ENCODE data around the gene ASB2. TPM values are rescaled to one million over a fixed set of nuclear protein-coding genes. Genes with fewer than 3 reads are reported as not detected.

Gene ASB2
- total RNA-seq, 1 donor from 2014 or later, result 58.6 TPM

GRCh38 chr14:93939304-93940229, 36.8 kb downstream of the ASB2 start:
- H3K9me3 ChIP-seq, result no peaks in the 10 kb centered on the region
- H3K4me1 ChIP-seq, result peaks cover 0 to 19% of the 10 kb centered on the region in 2 donors
- peak overlapping the region; percentile 31 to 38 for H3K4me3 ChIP-seq
- H3K27ac ChIP-seq, result peak overlapping the region; percentile 78 to 82
- no peaks in the 10 kb centered on the region for H3K27me3 ChIP-seq
- peak in 1 of 2 donors; percentile 91 for DNase-seq (ENCODE audit: low spot score in 2 of 2)
- peaks cover 41 to 70% of the 10 kb centered on the region in 2 donors for H3K36me3 ChIP-seq
- TF ChIP-seq, protein P1, sequence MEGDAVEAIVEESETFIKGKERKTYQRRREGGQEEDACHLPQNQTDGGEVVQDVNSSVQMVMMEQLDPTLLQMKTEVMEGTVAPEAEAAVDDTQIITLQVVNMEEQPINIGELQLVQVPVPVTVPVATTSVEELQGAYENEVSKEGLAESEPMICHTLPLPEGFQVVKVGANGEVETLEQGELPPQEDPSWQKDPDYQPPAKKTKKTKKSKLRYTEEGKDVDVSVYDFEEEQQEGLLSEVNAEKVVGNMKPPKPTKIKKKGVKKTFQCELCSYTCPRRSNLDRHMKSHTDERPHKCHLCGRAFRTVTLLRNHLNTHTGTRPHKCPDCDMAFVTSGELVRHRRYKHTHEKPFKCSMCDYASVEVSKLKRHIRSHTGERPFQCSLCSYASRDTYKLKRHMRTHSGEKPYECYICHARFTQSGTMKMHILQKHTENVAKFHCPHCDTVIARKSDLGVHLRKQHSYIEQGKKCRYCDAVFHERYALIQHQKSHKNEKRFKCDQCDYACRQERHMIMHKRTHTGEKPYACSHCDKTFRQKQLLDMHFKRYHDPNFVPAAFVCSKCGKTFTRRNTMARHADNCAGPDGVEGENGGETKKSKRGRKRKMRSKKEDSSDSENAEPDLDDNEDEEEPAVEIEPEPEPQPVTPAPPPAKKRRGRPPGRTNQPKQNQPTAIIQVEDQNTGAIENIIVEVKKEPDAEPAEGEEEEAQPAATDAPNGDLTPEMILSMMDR (IDR thresholded peaks at IDR 0.05), result peak; percentile 71 to 92 (median 85)
- intact Hi-C loops (cut with DNase I), result loop anchor here (1.0 to 5.0 kb wide), 6 partner anchors 19 to 233 kb away; partner anchors contain the start of genes DDX24, IFI27L1 and PPP4R4

DNA sequence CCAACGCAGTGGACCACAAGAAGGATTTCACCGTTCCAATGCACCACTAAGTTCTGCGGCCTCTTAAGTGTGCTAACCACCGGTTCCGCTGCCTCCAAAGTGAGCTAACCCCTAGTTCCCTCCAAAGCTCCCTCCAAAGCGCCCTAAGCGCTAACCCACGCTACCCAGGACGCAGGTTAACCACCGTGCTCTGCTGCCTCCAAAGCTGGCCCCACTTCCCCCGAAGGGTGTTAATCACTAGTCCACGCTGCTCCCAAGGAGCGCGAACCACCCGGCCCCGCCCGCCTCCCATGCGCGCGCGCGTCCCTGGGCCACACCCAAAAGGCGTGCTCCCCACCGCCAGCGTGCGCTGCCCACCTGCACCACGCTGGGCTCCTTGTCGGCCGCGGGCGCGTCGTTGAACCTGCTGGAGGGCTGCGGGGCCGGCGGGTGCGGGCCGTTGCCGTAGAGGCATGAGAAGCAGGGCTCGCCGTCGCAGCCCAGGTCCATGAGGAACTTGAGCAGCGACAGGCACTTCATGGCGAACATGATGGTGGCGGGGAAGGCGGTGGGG, 37.5 kb downstream of the ASB2 start:
- H3K4me3 ChIP-seq, result no peak overlapping the region
- no peaks in the 10 kb centered on the region for H3K9me3 ChIP-seq
- TF ChIP-seq, protein P1 (IDR thresholded peaks at IDR 0.05), result no peak
- peaks cover 0 to 19% of the 10 kb centered on the region in 2 donors for H3K4me1 ChIP-seq
- peaks cover 42 to 70% of the 10 kb centered on the region in 2 donors for H3K36me3 ChIP-seq
- no peak overlapping the region for H3K27ac ChIP-seq
- DNase-seq (ENCODE audit: low spot score in 2 of 2), result no peak
- H3K27me3 ChIP-seq, result no peaks in the 10 kb centered on the region
- intact Hi-C loops (cut with DNase I), result loop anchor here (1.0 to 2.0 kb wide), 2 partner anchors 62 to 142 kb away; partner anchors contain the start of genes DDX24 and IFI27L1

DNA sequence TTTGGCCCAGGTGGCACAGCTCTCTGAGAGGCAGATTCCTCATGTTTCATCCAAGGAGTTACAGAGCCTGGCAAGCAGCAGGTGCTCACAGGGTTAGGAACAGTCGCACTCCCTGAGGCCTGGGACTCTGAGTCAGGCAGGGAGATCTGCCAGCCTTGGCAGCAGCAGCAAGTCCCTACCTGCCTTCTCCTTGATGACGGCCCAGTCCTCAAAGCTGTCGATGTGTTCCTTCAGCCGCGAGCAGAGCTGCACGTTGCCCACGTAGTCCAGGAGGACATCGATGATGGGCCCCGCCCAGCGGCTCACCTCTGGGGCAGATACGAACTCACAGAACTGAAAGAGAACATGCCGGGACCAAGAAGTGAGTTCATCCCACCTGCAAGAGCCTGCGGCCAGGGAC, 38.9 kb downstream of the ASB2 start:
- intact Hi-C loops (cut with DNase I), result no loop called here

DNA sequence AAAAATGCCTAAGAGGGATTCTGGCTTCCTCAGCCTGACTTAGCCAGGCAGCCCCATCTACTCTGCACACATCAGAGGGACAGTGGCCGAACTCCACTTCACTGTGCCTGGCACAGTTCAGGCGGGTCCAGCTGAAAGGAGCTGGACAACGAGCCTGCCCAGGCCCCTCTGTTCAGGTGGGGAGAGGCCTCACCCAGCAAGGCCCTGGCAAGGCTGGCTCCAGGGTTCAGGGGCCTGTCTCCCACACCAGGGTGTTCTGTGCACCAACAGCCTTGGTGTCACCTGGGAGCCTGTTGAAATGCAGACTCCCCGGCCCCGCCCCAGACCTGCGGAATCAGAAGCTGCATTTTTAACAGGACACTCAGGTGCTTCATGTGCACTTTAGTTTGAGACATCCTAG, 39.4 kb downstream of the ASB2 start:
- H3K27ac ChIP-seq, result no peak overlapping the region
- TF ChIP-seq, protein P1 (IDR thresholded peaks at IDR 0.05), result no peak
- H3K4me3 ChIP-seq, result no peak overlapping the region
- no peak for DNase-seq (ENCODE audit: low spot score in 2 of 2)
- no peaks in the 10 kb centered on the region for H3K9me3 ChIP-seq
- no peaks in the 10 kb centered on the region for H3K27me3 ChIP-seq
- intact Hi-C loops (cut with DNase I), result no loop called here
- H3K4me1 ChIP-seq, result peaks cover 0 to 16% of the 10 kb centered on the region in 2 donors
- peaks cover 48 to 71% of the 10 kb centered on the region in 2 donors for H3K36me3 ChIP-seq

More for the DNA sequence above, 38.9 kb downstream of the ASB2 start:
- H3K27ac ChIP-seq, result no peak overlapping the region
- H3K36me3 ChIP-seq, result peaks cover 52 to 71% of the 10 kb centered on the region in 2 donors
- no peak overlapping the region for H3K4me3 ChIP-seq
- no peaks in the 10 kb centered on the region for H3K27me3 ChIP-seq
- no peaks in the 10 kb centered on the region for H3K9me3 ChIP-seq
- H3K4me1 ChIP-seq, result peaks cover 0 to 19% of the 10 kb centered on the region in 2 donors
- DNase-seq (ENCODE audit: low spot score in 2 of 2), result no peak
- TF ChIP-seq, protein P1 (IDR thresholded peaks at IDR 0.05), result no peak

GRCh38 chr14:93936245-93936644, 40.1 kb downstream of the ASB2 start:
- H3K36me3 ChIP-seq, result peaks cover 51 to 71% of the 10 kb centered on the region in 2 donors
- no peaks in the 10 kb centered on the region for H3K27me3 ChIP-seq
- peaks cover 0 to 13% of the 10 kb centered on the region in 2 donors for H3K4me1 ChIP-seq
- intact Hi-C loops (cut with DNase I), result no loop called here
- no peak overlapping the region for H3K4me3 ChIP-seq
- H3K27ac ChIP-seq, result no peak overlapping the region
- TF ChIP-seq, protein P1 (IDR thresholded peaks at IDR 0.05), result peak in 1 of 3 experiments; percentile 7
- DNase-seq (ENCODE audit: low spot score in 2 of 2), result no peak
- H3K9me3 ChIP-seq, result no peaks in the 10 kb centered on the region

All from ascending aorta (tissue), 2 donors.